Progenitor cell of endocrine pancreas (in vitro differentiated cells): ENCODE measurements around the gene CDKN2AIP. TPM values are rescaled to one million over a fixed set of nuclear protein-coding genes. Genes with fewer than 3 reads are reported as not detected.

Experiments
- DNase-seq: peaks from one replicate; pipeline ENCODE4 v3.0.0; 2021; ENCODE audit warnings: low spot score; ENCODE audit not compliant: unreplicated experiment
- H3K27ac Mint-ChIP-seq: 2 replicates; pipeline ENCODE4 v1.8.0; 2021; ENCODE audit warnings: mild to moderate bottlenecking, moderate library complexity, mixed read lengths
- H3K27me3 Mint-ChIP-seq: 2 replicates; pipeline ENCODE4 v1.8.0; 2021; ENCODE audit warnings: mixed read lengths
- H3K36me3 Mint-ChIP-seq: 2 replicates; pipeline ENCODE4 v1.8.0; 2022; ENCODE audit warnings: mixed read lengths; ENCODE audit not compliant: insufficient read depth
- H3K4me1 Mint-ChIP-seq: 2 replicates; pipeline ENCODE4 v1.8.0; 2021; ENCODE audit warnings: low read depth, mixed read lengths
- H3K4me3 Mint-ChIP-seq: 2 replicates; pipeline ENCODE4 v1.8.0; 2021; ENCODE audit warnings: low read depth, mild to moderate bottlenecking, moderate library complexity, mixed read lengths
- H3K9me3 Mint-ChIP-seq: 2 replicates; pipeline ENCODE4 v1.8.0; 2021; ENCODE audit warnings: low read depth, mixed read lengths
- CTCF ChIP-seq: fragments of 200-600 bp; sonication (generic); IDR thresholded peaks from one replicate; pipeline ENCODE4 v1.5.0; 2021; ENCODE audit warnings: antibody characterized with exemption, mild to moderate bottlenecking; ENCODE audit not compliant: unreplicated experiment
- total RNA-seq: library from RNA; stranded (reverse); gene quantifications from 2 replicates; pipeline ENCODE4 v1.2.1, GENCODE V29; 2021

The CDKN2AIP gene
- total RNA-seq, 1 donor from 2014 or later, result 22.0 TPM

GRCh38 chr4:183411291-183411861 lies 33.1 kb upstream of the CDKN2AIP start:
- no peak for DNase-seq
- H3K27ac Mint-ChIP-seq, result no peak overlapping the region
- H3K4me1 Mint-ChIP-seq, result peaks cover 26% of the 10 kb centered on the region
- no peak overlapping the region for H3K4me3 Mint-ChIP-seq
- H3K27me3 Mint-ChIP-seq, result peaks cover 3% of the 10 kb centered on the region
- no peak for TF ChIP-seq CTCF
- H3K9me3 Mint-ChIP-seq, result no peaks in the 10 kb centered on the region
- H3K36me3 Mint-ChIP-seq, result no peaks in the 10 kb centered on the region

- Mint-ChIP-seq H3K4me1 (peaks cover 25% of the 10 kb centered on the region), H3K4me3 (no peak overlapping the region), H3K36me3 (no peaks in the 10 kb centered on the region), H3K27me3 (peaks cover 3% of the 10 kb centered on the region), H3K27ac (no peak overlapping the region), H3K9me3 (no peaks in the 10 kb centered on the region)
- TF ChIP-seq CTCF, result no peak
- DNase-seq, result no peak
These were observed 31.6 kb upstream of the CDKN2AIP start for GRCh38 chr4:183412821-183413220.

GRCh38 chr4:183413234-183414200 lies 30.9 kb upstream of the CDKN2AIP start:
- no peak for TF ChIP-seq CTCF
- Mint-ChIP-seq H3K4me1 (peaks cover 19% of the 10 kb centered on the region), H3K36me3 (no peaks in the 10 kb centered on the region), H3K9me3 (no peaks in the 10 kb centered on the region), H3K27me3 (peaks cover 3% of the 10 kb centered on the region), H3K27ac (no peak overlapping the region), H3K4me3 (no peak overlapping the region)
- DNase-seq, result no peak

GRCh38 chr4:183416879-183417755 lies 27.3 kb upstream of the CDKN2AIP start:
- Mint-ChIP-seq H3K9me3 (no peaks in the 10 kb centered on the region), H3K36me3 (no peaks in the 10 kb centered on the region)

More at GRCh38 chr4:183416879-183417755, 27.3 kb upstream of the CDKN2AIP start:
- Mint-ChIP-seq H3K4me3 (no peak overlapping the region), H3K4me1 (peaks cover 3% of the 10 kb centered on the region), H3K27ac (no peak overlapping the region), H3K27me3 (peaks cover 3% of the 10 kb centered on the region)
- DNase-seq, result no peak
- no peak for TF ChIP-seq CTCF
